ENCODE measurements around the gene XYLT1. TPM values are rescaled to one million over a fixed set of nuclear protein-coding genes. Genes with fewer than 3 reads are reported as not detected.

The XYLT1 gene
- total RNA-seq, 1 experiment from 2014 or later = under 0.01 TPM

DNA sequence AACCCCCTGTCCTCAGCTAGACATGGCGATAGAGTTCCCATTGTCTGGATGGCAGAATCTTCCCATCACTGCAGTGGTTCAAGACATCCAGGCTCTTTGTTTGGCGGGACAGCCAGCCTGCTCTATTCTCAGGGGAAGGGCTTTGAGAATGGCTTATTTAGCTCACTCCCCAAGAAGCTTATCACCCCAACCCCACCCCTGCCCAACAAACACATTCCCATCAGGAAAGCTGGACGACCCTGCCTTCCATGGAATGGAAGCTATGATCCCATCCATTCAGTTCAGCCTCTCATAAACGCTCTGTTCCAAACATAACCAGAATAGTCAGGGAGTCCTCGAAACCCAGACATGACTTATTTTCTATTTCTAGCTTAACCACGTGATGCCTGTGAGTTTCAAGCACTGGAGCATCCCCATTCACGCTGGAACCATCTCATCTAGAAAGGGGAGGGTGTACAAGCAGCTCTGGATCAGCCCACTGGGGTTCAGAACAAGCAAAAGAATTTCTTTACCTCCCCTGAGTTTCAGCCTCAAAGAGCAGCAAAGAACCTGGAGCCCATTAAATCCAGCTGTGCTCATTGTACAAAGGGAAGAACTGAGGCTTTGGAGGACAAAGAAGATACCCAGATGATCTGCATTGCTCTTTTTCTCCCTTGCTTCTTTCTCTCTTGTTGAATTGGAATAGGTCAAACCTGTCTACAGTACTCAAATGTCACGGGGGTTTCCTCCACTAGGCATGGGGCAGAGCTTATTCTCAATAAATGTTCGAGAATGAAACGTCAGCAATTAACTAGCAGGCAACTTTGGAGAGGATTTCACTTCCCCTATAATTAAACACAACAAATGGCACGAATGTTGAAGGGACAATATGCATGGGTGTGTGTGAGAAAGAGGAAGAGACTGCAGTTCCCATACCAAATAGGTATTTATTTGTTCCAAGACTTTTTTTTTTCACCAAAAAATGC, 93.1 kb downstream of the XYLT1 start:
- H3K9me3 ChIP-seq (replicated peaks) = no peaks in the 10 kb centered on the region
- no peaks in the 10 kb centered on the region for H3K27me3 ChIP-seq
- no peaks in the 10 kb centered on the region for H3K36me3 ChIP-seq
- DNase-seq = no peak
- no peak overlapping the region for H3K4me3 ChIP-seq
- H3K27ac ChIP-seq = no peak overlapping the region
- H3K4me1 ChIP-seq = no peaks in the 10 kb centered on the region

DNA sequence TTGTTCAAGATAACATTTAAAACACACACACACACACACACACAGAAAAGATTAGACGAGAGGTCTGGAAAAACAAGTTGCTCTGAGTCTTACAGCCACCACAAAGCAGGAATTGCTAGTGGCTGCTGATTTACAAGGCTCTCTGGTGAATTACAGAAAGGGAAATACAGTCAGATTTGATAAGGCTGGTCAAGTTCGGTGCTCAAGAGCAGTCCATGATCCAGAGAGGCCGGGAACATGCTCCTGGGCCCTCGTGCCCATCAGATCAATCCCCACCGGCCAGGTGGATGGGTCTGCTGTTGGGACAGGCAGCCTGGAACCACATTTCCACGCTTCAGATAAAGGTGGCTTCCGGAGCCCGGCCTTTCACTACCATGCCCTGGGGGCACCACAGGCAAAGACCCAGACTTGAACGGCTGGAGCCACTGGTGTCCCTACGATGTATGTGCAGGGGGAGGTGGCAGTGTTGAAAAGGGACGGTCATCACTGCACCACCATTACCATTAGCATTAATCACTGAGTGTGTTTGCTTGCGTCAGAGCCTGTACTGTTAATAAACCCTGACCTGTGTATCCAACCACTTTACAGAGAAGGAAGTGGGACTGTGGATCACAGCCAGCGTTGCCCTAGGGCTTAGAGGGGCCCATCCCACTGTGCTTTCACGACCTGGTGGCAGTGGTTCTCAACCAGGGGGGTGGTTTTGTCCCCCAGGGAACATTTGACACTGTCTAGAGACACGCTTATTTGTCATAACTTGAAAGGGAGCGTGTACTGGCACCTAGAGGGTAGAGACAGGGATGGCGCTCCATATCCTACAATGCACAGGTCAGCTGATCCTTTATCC, 95.1 kb downstream of the XYLT1 start:
- no peak overlapping the region for H3K4me3 ChIP-seq
- no peaks in the 10 kb centered on the region for H3K9me3 ChIP-seq (replicated peaks)
- no peak for DNase-seq
- H3K4me1 ChIP-seq = no peaks in the 10 kb centered on the region
- no peaks in the 10 kb centered on the region for H3K27me3 ChIP-seq
- H3K27ac ChIP-seq = no peak overlapping the region
- no peaks in the 10 kb centered on the region for H3K36me3 ChIP-seq

GRCh38 chr16:17374668-17375255, 96.0 kb downstream of the XYLT1 start:
- Histone ChIP-seq H3K27ac (no peak overlapping the region), H3K9me3 (replicated peaks) (no peaks in the 10 kb centered on the region), H3K36me3 (no peaks in the 10 kb centered on the region), H3K4me3 (no peak overlapping the region), H3K4me1 (no peaks in the 10 kb centered on the region), H3K27me3 (no peaks in the 10 kb centered on the region)
- DNase-seq = no peak

GRCh38 chr16:17373533-17373932, 97.2 kb downstream of the XYLT1 start:
- Histone ChIP-seq H3K36me3 (no peaks in the 10 kb centered on the region), H3K27ac (no peak overlapping the region), H3K4me1 (no peaks in the 10 kb centered on the region), H3K27me3 (no peaks in the 10 kb centered on the region), H3K9me3 (replicated peaks) (no peaks in the 10 kb centered on the region), H3K4me3 (no peak overlapping the region)
- no peak for DNase-seq

DNA sequence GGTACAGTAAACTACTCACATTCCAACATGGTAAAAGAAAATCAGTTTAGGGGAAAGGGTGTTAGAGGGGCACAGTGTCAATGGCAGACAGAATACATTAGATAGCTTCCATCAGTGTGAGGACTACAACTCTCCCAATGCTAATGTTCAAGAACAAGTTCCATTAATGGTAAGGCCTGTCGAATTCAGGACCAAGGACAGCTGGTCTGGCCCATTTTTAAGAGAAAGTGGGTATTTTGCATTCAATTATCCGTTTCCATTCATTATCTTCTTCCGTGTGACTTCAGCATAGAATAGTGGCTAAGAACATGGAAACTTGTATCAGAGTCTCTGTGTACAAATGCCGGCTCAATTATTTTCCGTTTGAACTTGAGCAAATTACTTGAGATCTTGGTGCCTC, 98.4 kb downstream of the XYLT1 start:
- H3K27ac ChIP-seq = no peak overlapping the region
- no peak for DNase-seq
- no peaks in the 10 kb centered on the region for H3K36me3 ChIP-seq
- H3K27me3 ChIP-seq = peaks cover 5% of the 10 kb centered on the region; the same call in 1 of the 2 replicates
- no peaks in the 10 kb centered on the region for H3K9me3 ChIP-seq (replicated peaks)
- no peaks in the 10 kb centered on the region for H3K4me1 ChIP-seq
- no peak overlapping the region for H3K4me3 ChIP-seq

GRCh38 chr16:17371299-17371698, 99.5 kb downstream of the XYLT1 start:
- Histone ChIP-seq H3K4me3 (no peak overlapping the region), H3K27me3 (peaks cover 7% of the 10 kb centered on the region; the same call in 1 of the 2 replicates), H3K27ac (no peak overlapping the region), H3K36me3 (no peaks in the 10 kb centered on the region), H3K4me1 (no peaks in the 10 kb centered on the region), H3K9me3 (replicated peaks) (no peaks in the 10 kb centered on the region)
- no peak for DNase-seq

GRCh38 chr16:17370731-17371285, 100.0 kb downstream of the XYLT1 start:
- H3K9me3 ChIP-seq (replicated peaks) = no peaks in the 10 kb centered on the region
- no peaks in the 10 kb centered on the region for H3K36me3 ChIP-seq
- no peak overlapping the region for H3K27ac ChIP-seq
- no peaks in the 10 kb centered on the region for H3K4me1 ChIP-seq
- H3K27me3 ChIP-seq = peaks cover 7% of the 10 kb centered on the region; the same call in 1 of the 2 replicates
- no peak for DNase-seq
- H3K4me3 ChIP-seq = no peak overlapping the region

DNA sequence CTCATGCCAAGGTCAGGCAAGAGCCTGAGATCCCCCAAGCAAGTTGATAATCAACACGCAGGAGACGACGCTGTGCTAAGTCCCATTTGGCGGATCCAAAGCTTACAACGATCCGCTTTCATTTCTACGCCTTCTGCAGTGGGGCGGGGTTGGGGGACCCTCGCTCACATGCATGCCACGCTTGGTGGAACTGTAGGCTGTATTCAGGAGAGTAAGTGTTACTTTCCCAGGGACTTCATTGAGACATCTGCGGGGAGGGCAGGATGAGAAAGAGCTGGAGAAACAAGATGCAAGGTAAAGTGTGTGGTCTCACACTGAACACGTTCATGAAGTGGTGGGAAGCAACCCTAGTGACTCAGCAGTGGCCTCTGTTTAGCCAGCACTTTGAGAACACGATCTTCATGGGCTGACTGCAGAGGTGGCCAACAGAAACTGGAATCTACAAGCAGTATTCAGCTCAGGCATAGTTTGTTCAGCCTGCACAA, 100.5 kb downstream of the XYLT1 start:
- no peaks in the 10 kb centered on the region for H3K36me3 ChIP-seq
- H3K9me3 ChIP-seq (replicated peaks) = no peaks in the 10 kb centered on the region
- no peak for DNase-seq
- H3K27ac ChIP-seq = no peak overlapping the region
- H3K27me3 ChIP-seq = peaks cover 7% of the 10 kb centered on the region; the same call in 1 of the 2 replicates
- no peaks in the 10 kb centered on the region for H3K4me1 ChIP-seq
- H3K4me3 ChIP-seq = no peak overlapping the region

GRCh38 chr16:17369421-17370222, 101.1 kb downstream of the XYLT1 start:
- no peak for DNase-seq
- no peaks in the 10 kb centered on the region for H3K4me1 ChIP-seq
- H3K27ac ChIP-seq = no peak overlapping the region

DNA sequence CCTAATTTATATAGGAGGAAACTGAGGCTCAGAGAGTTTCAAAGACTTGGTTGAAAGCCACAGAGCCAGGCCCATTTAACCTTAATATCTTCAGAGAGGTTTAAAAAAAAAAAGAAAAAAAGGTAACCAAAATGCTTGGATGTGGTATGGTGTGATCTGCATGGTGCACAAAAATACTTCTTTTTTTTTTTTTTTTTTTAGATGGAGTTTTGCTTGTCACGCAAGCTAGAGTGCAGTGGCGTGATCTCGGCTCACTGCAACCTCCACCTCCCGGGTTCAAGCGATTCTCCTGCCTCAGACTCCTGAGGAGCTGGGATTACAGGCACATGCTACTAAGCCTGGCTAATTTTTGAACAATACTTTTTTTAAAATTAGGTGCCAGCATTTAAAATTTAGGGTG, 101.8 kb downstream of the XYLT1 start:
- Histone ChIP-seq H3K4me1 (no peaks in the 10 kb centered on the region), H3K4me3 (no peak overlapping the region), H3K36me3 (no peaks in the 10 kb centered on the region), H3K27me3 (peaks cover 7% of the 10 kb centered on the region; the same call in 1 of the 2 replicates), H3K27ac (no peak overlapping the region), H3K9me3 (replicated peaks) (no peaks in the 10 kb centered on the region)
- no peak for DNase-seq

More at GRCh38 chr16:17369421-17370222, 101.1 kb downstream of the XYLT1 start:
- H3K36me3 ChIP-seq = no peaks in the 10 kb centered on the region
- no peaks in the 10 kb centered on the region for H3K9me3 ChIP-seq (replicated peaks)
- H3K27me3 ChIP-seq = peaks cover 7% of the 10 kb centered on the region; the same call in 1 of the 2 replicates
- H3K4me3 ChIP-seq = no peak overlapping the region

DNA sequence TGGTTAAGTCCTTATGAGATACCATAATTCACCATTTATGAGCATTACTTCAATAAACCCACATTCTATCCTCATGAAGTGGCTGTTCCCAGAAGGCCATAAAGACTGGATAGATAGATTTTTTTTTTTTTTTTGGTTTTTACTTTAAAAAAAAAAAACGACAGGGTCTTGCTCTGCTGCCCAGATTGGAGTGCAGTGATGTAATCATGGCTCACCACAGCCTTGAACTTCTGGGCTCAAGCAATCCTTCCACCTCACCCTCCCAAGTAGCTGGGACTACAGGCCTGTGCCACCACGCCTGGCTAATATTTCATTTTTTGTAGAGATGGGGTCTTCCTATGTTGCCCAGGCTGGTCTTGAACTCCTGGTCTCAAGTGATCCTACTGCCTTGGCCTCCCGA, 102.3 kb downstream of the XYLT1 start:
- DNase-seq = no peak
- Histone ChIP-seq H3K36me3 (no peaks in the 10 kb centered on the region), H3K9me3 (replicated peaks) (no peaks in the 10 kb centered on the region), H3K4me3 (no peak overlapping the region), H3K27ac (no peak overlapping the region), H3K4me1 (no peaks in the 10 kb centered on the region), H3K27me3 (peaks cover 7% of the 10 kb centered on the region; the same call in 1 of the 2 replicates)

- no peak overlapping the region for H3K4me3 ChIP-seq
- no peaks in the 10 kb centered on the region for H3K4me1 ChIP-seq
- no peak overlapping the region for H3K27ac ChIP-seq
- DNase-seq = peak in 1 of 2 experiments; percentile 6
- H3K27me3 ChIP-seq = peaks cover 7% of the 10 kb centered on the region; the same call in 1 of the 2 replicates
- H3K9me3 ChIP-seq (replicated peaks) = no peaks in the 10 kb centered on the region
- H3K36me3 ChIP-seq = no peaks in the 10 kb centered on the region
These were observed 102.8 kb downstream of the XYLT1 start for GRCh38 chr16:17367923-17368322.

DNA sequence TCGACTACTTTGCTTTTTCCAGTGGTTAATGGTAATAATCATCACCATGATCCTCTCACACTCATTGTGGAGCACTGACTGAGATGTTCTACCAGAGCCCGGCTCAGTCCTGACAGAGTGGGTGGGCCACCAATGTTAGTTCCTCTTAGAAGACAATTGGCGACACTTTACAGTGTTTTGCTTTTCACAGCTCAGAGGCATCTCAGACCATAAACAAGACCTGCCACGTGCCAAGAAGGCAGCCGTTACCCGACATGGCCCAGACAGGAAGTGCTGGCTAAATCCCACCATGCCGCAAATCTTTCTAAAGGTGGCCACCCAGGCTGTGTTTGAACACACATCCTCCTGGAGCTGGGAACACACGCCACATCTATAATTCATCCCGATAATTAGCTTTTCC, 103.7 kb downstream of the XYLT1 start:
- H3K4me3 ChIP-seq = no peak overlapping the region
- no peak for DNase-seq
- no peaks in the 10 kb centered on the region for H3K36me3 ChIP-seq
- H3K4me1 ChIP-seq = no peaks in the 10 kb centered on the region
- H3K27me3 ChIP-seq = peaks cover 7% of the 10 kb centered on the region; the same call in 1 of the 2 replicates
- H3K27ac ChIP-seq = no peak overlapping the region
- no peaks in the 10 kb centered on the region for H3K9me3 ChIP-seq (replicated peaks)
